ENCODE measurements around the gene MIS18A.

The MIS18A gene

DNA sequence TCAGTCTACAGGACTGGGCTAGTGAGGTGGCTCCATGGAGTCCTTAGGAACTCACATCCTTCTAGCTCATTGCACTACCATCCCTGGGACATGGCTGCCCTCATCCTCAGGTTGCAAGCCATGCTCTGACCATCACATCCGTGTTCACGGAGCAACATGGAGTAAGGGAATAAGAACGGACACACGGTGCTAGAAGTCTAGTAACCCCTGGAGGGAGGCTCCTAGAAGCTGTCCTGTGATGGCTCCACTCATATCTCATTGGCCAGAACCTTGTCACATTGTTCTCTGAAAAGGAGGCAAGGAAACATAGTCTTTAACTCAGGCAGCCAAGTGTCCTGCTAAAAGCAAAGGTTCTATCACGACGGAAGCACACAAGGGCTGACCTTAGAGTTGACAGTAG is 23.7 kb upstream of the MIS18A start:
- Histone ChIP-seq H3K4me1 (ENCODE audit: control insufficient read depth, low read depth, low read length) (peaks cover 3% of the 10 kb centered on the region), H3K27me3 (ENCODE audit: insufficient read depth, low read length, poor library complexity) (no peaks in the 10 kb centered on the region), H4K8ac (ENCODE audit: low read depth, low read length) (no peak overlapping the region), H2BK5ac (ENCODE audit: low read length) (no peak overlapping the region), H3K79me2 (ENCODE audit: control insufficient read depth, insufficient read depth, low read length) (no peaks in the 10 kb centered on the region), H3K9ac (ENCODE audit: low read length) (no peak overlapping the region), H2BK120ac (ENCODE audit: low read depth, low read length) (no peak overlapping the region), H3K23ac (ENCODE audit: low read length) (no peak overlapping the region), H3K4me2 (ENCODE audit: low read length) (no peak overlapping the region), H3K79me1 (ENCODE audit: low read length) (no peaks in the 10 kb centered on the region), H3K27ac (ENCODE audit: low read depth, low read length) (no peak overlapping the region), H3K56ac (ENCODE audit: low read length) (no peak overlapping the region), H3K36me3 (ENCODE audit: control insufficient read depth, insufficient read depth, low read length) (no peaks in the 10 kb centered on the region), H3K4me3 (ENCODE audit: low read length) (no peak overlapping the region), H3K4ac (ENCODE audit: low read depth, low read length) (no peak overlapping the region), H3K18ac (ENCODE audit: low read length) (no peak overlapping the region), H2AK5ac (ENCODE audit: low read length) (no peak overlapping the region), H2BK15ac (replicated peaks; ENCODE audit: low read depth) (no peak overlapping the region), H4K5ac (ENCODE audit: low read length) (no peak overlapping the region)
- no CpG with 5 or more reads among the region's 6 CpGs for WGBS (ENCODE audit: extremely low coverage, insufficient coverage, low lambda C conversion rate)
- no peak for DNase-seq

DNA sequence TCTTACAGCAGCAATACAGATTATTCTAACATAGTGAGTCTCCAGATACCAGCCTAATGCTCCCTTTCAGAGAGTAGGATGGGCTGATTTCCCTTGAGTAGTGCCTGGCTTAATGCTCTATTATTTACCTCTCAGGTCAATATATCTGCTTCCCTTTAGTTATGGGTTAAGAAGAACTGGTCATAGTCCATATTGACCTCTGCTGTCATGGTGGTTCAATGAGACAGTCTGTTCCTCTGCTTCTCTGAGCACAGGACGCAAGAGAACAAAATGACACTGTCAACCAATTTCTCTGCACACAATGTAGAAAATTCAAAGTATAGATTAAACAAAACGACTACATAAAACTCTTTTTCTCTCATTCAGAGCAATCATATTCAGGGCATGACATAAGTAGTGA is 22.7 kb upstream of the MIS18A start:
- Histone ChIP-seq H3K4me3 (ENCODE audit: low read length) (no peak overlapping the region), H3K18ac (ENCODE audit: low read length) (no peak overlapping the region), H3K27me3 (ENCODE audit: insufficient read depth, low read length, poor library complexity) (no peaks in the 10 kb centered on the region), H2AK5ac (ENCODE audit: low read length) (no peak overlapping the region), H4K5ac (ENCODE audit: low read length) (no peak overlapping the region), H2BK15ac (replicated peaks; ENCODE audit: low read depth) (no peak overlapping the region), H3K4me1 (ENCODE audit: control insufficient read depth, low read depth, low read length) (peaks cover 3% of the 10 kb centered on the region), H3K56ac (ENCODE audit: low read length) (no peak overlapping the region), H3K79me1 (ENCODE audit: low read length) (no peaks in the 10 kb centered on the region), H4K8ac (ENCODE audit: low read depth, low read length) (no peak overlapping the region), H3K36me3 (ENCODE audit: control insufficient read depth, insufficient read depth, low read length) (no peaks in the 10 kb centered on the region), H3K79me2 (ENCODE audit: control insufficient read depth, insufficient read depth, low read length) (no peaks in the 10 kb centered on the region), H3K23ac (ENCODE audit: low read length) (no peak overlapping the region), H3K27ac (ENCODE audit: low read depth, low read length) (no peak overlapping the region), H3K4me2 (ENCODE audit: low read length) (no peak overlapping the region), H2BK5ac (ENCODE audit: low read length) (no peak overlapping the region), H2BK120ac (ENCODE audit: low read depth, low read length) (no peak overlapping the region), H3K9ac (ENCODE audit: low read length) (no peak overlapping the region), H3K4ac (ENCODE audit: low read depth, low read length) (no peak overlapping the region)
- DNase-seq: no peak
- WGBS (ENCODE audit: extremely low coverage, insufficient coverage, low lambda C conversion rate): no CpG with 5 or more reads among the region's 2 CpGs

DNA sequence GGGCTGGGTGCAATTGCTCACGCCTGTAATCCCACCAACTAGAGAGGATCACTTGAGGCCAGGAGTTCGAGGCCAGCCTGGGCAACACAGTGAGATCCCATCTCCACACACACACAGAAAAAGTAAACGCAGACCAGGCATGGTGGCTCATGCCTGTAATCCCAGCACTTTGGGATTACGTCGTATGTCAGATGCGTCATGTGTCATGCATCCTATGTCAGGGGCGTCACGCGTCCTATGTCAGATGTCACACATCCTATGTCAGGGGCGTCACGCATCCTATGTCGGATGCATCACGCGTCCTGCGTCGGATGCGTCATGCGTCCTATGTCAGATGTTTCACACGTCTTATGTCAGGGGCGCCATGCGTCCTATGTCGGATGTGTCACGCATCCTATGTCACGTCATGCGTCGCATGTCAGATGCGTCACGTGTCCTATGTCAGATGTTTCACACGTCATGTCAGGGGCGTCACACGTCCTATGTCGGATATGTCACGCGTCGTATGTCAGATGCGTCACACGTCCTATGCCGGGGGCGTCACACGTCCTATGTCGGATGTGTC is 21.4 kb upstream of the MIS18A start:
- no peak overlapping the region for H3K18ac ChIP-seq (ENCODE audit: low read length)
- H2AK5ac ChIP-seq (ENCODE audit: low read length): no peak overlapping the region
- no peaks in the 10 kb centered on the region for H3K79me2 ChIP-seq (ENCODE audit: control insufficient read depth, insufficient read depth, low read length)
- no peak overlapping the region for H2BK15ac ChIP-seq (replicated peaks; ENCODE audit: low read depth)
- H3K4me2 ChIP-seq (ENCODE audit: low read length): no peak overlapping the region
- no peaks in the 10 kb centered on the region for H3K79me1 ChIP-seq (ENCODE audit: low read length)
- no peaks in the 10 kb centered on the region for H3K4me1 ChIP-seq (ENCODE audit: control insufficient read depth, low read depth, low read length)
- H3K4ac ChIP-seq (ENCODE audit: low read depth, low read length): no peak overlapping the region
- H3K27me3 ChIP-seq (ENCODE audit: insufficient read depth, low read length, poor library complexity): no peaks in the 10 kb centered on the region
- H4K5ac ChIP-seq (ENCODE audit: low read length): no peak overlapping the region
- no peak overlapping the region for H3K23ac ChIP-seq (ENCODE audit: low read length)
- H2BK5ac ChIP-seq (ENCODE audit: low read length): no peak overlapping the region
- H4K8ac ChIP-seq (ENCODE audit: low read depth, low read length): no peak overlapping the region
- H3K56ac ChIP-seq (ENCODE audit: low read length): no peak overlapping the region
- no peak for DNase-seq
- WGBS (ENCODE audit: extremely low coverage, insufficient coverage, low lambda C conversion rate): no CpG with 5 or more reads among the region's 41 CpGs
- no peaks in the 10 kb centered on the region for H3K36me3 ChIP-seq (ENCODE audit: control insufficient read depth, insufficient read depth, low read length)
- no peak overlapping the region for H3K4me3 ChIP-seq (ENCODE audit: low read length)
- H3K9ac ChIP-seq (ENCODE audit: low read length): no peak overlapping the region
- no peak overlapping the region for H3K27ac ChIP-seq (ENCODE audit: low read depth, low read length)
- H2BK120ac ChIP-seq (ENCODE audit: low read depth, low read length): no peak overlapping the region

DNA sequence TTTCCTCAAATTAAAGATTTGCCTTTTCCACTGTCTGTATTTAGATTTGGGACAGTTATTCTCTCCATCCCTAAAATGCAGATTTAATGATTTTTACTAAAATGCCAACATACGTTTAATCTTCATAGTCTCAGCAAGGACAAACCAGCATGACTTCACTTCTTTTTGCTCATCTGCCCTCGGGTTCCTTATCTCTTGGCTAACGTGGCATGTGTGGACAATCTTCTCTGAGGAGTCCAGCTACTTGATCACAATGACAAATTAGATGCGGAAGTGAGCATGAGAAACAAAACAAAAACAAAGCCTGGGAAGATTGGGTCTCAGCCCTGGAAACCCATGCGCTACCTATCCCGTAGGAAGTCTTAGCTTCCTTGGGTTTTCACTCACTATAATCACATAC is 20.8 kb upstream of the MIS18A start:
- Histone ChIP-seq H2AK5ac (ENCODE audit: low read length) (no peak overlapping the region), H3K79me2 (ENCODE audit: control insufficient read depth, insufficient read depth, low read length) (no peaks in the 10 kb centered on the region), H4K8ac (ENCODE audit: low read depth, low read length) (no peak overlapping the region), H3K56ac (ENCODE audit: low read length) (no peak overlapping the region), H3K4me1 (ENCODE audit: control insufficient read depth, low read depth, low read length) (no peaks in the 10 kb centered on the region), H3K9ac (ENCODE audit: low read length) (no peak overlapping the region), H3K4me2 (ENCODE audit: low read length) (no peak overlapping the region), H3K27ac (ENCODE audit: low read depth, low read length) (no peak overlapping the region), H3K23ac (ENCODE audit: low read length) (no peak overlapping the region), H3K79me1 (ENCODE audit: low read length) (no peaks in the 10 kb centered on the region), H4K5ac (ENCODE audit: low read length) (no peak overlapping the region), H2BK5ac (ENCODE audit: low read length) (no peak overlapping the region), H3K4ac (ENCODE audit: low read depth, low read length) (no peak overlapping the region), H2BK15ac (replicated peaks; ENCODE audit: low read depth) (no peak overlapping the region), H3K4me3 (ENCODE audit: low read length) (no peak overlapping the region), H3K36me3 (ENCODE audit: control insufficient read depth, insufficient read depth, low read length) (no peaks in the 10 kb centered on the region), H3K18ac (ENCODE audit: low read length) (no peak overlapping the region), H2BK120ac (ENCODE audit: low read depth, low read length) (no peak overlapping the region), H3K27me3 (ENCODE audit: insufficient read depth, low read length, poor library complexity) (no peaks in the 10 kb centered on the region)
- DNase-seq: no peak
- no CpG with 5 or more reads among the region's 6 CpGs for WGBS (ENCODE audit: extremely low coverage, insufficient coverage, low lambda C conversion rate)

DNA sequence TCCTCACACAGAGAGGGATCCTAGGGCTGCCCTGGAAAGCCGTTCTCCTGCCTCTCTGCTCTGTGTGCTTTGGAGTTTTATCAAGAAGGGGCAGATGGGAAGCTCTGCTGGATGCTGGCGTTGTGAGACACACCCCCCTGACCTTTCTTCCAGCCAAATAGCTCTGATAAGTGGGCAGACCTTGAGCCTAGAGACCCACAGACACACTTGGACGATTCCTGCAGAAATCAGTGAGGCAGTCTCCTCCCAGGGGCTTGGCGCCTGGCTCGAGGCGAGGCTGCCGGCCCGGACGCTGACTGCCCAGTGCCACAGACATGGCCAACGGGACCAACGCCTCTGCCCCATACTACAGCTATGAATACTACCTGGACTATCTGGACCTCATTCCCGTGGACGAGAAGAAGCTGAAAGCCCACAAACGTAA is 19.8 kb upstream of the MIS18A start, which contains the start of gene MRAP:
Gene MRAP, plus strand, starts transcription at position 198 of the 424 bp plus-strand sequence. Its CDS starts 117 bp downstream, at position 315.
- Histone ChIP-seq H3K56ac (ENCODE audit: low read length) (no peak within 1 kb of the TSS), H3K23ac (ENCODE audit: low read length) (no peak within 1 kb of the TSS), H3K4ac (ENCODE audit: low read depth, low read length) (no peak within 1 kb of the TSS), H2AK5ac (ENCODE audit: low read length) (no peak within 1 kb of the TSS), H3K4me2 (ENCODE audit: low read length) (no peak within 1 kb of the TSS), H3K4me1 (ENCODE audit: control insufficient read depth, low read depth, low read length) (no peaks in the 10 kb centered on the region), H3K18ac (ENCODE audit: low read length) (no peak within 1 kb of the TSS), H3K4me3 (ENCODE audit: low read length) (no peak within 1 kb of the TSS), H4K5ac (ENCODE audit: low read length) (no peak within 1 kb of the TSS), H3K9ac (ENCODE audit: low read length) (no peak within 1 kb of the TSS), H2BK5ac (ENCODE audit: low read length) (no peak within 1 kb of the TSS), H3K36me3 (ENCODE audit: control insufficient read depth, insufficient read depth, low read length) (no peaks in the 10 kb centered on the region), H3K79me1 (ENCODE audit: low read length) (no peaks in the 10 kb centered on the region), H2BK120ac (ENCODE audit: low read depth, low read length) (no peak within 1 kb of the TSS), H2BK15ac (replicated peaks; ENCODE audit: low read depth) (no peak within 1 kb of the TSS), H4K8ac (ENCODE audit: low read depth, low read length) (no peak within 1 kb of the TSS), H3K27ac (ENCODE audit: low read depth, low read length) (no peak within 1 kb of the TSS), H3K27me3 (ENCODE audit: insufficient read depth, low read length, poor library complexity) (no peaks in the 10 kb centered on the region), H3K79me2 (ENCODE audit: control insufficient read depth, insufficient read depth, low read length) (no peaks in the 10 kb centered on the region)
- WGBS (ENCODE audit: extremely low coverage, insufficient coverage, low lambda C conversion rate): no CpG with 5 or more reads among the region's 14 CpGs
- DNase-seq: no peak

DNA sequence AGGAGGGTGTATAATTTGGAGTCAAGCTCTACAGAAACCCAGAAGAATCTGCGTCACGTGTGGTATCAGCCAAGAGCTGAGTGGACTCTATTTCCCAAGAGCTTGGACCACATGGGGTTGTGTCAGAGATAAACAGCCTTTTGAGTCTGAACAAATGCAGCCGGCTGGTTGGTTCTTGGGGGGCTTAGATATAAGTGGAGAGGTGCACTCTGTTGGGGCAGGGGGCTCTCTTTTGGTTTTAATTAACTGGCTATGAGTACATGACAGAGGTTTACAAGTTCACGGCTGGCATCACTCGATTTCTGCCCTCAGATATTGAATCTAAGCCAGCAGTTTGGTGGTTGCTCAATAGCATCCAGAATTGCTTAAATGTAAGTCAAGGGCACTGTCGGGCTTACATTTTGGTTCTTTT is 19.3 kb upstream of the MIS18A start:
- Histone ChIP-seq H3K36me3 (ENCODE audit: control insufficient read depth, insufficient read depth, low read length) (no peaks in the 10 kb centered on the region), H3K23ac (ENCODE audit: low read length) (no peak overlapping the region), H3K4me1 (ENCODE audit: control insufficient read depth, low read depth, low read length) (no peaks in the 10 kb centered on the region), H3K27me3 (ENCODE audit: insufficient read depth, low read length, poor library complexity) (no peaks in the 10 kb centered on the region), H3K79me2 (ENCODE audit: control insufficient read depth, insufficient read depth, low read length) (no peaks in the 10 kb centered on the region), H4K5ac (ENCODE audit: low read length) (no peak overlapping the region), H3K79me1 (ENCODE audit: low read length) (no peaks in the 10 kb centered on the region), H3K9ac (ENCODE audit: low read length) (no peak overlapping the region), H3K27ac (ENCODE audit: low read depth, low read length) (no peak overlapping the region), H3K4me3 (ENCODE audit: low read length) (no peak overlapping the region), H2BK5ac (ENCODE audit: low read length) (no peak overlapping the region), H3K4me2 (ENCODE audit: low read length) (no peak overlapping the region), H3K18ac (ENCODE audit: low read length) (no peak overlapping the region), H3K56ac (ENCODE audit: low read length) (no peak overlapping the region), H2BK120ac (ENCODE audit: low read depth, low read length) (no peak overlapping the region), H3K4ac (ENCODE audit: low read depth, low read length) (no peak overlapping the region), H4K8ac (ENCODE audit: low read depth, low read length) (no peak overlapping the region), H2AK5ac (ENCODE audit: low read length) (no peak overlapping the region), H2BK15ac (replicated peaks; ENCODE audit: low read depth) (no peak overlapping the region)
- WGBS (ENCODE audit: extremely low coverage, insufficient coverage, low lambda C conversion rate): no CpG with 5 or more reads among the region's 6 CpGs
- no peak for DNase-seq

All from mesendoderm (in vitro differentiated cells).